Activated effector memory CD4-positive, alpha-beta T cell treated with Interleukin-2 at 50 U/mL for 16 hours (primary cell): ENCODE results near the gene COL5A2.

Experiments
- DNase-seq: peaks from one replicate; pipeline ENCODE4 v3.0.0-alpha.2; 2020

COL5A2 gene

DNA sequence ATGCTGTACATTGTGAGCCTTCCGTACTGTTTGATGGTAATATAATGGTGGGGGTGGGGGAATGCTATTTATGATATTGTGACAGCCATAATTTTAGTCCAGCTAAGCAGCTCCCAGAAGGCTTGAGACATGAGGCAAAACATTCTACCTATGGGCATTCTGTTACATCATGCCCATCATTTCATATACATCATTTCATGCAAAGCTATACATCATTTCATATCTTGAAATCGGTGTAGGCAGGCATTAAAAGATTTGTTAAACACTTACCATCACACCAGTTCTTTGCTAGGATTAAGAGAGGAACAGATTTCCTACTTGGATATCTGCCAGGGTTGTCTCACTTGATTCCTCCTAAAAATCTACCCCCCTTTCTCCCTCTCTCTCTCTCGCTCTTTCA, 84.5 kb downstream of the COL5A2 start:
- DNase-seq = no peak

GRCh38 chr2:189092936-189093335, 86.6 kb downstream of the COL5A2 start:
- no peak for DNase-seq

GRCh38 chr2:189091253-189091652, 88.3 kb downstream of the COL5A2 start:
- no peak for DNase-seq

GRCh38 chr2:189088591-189089205, 90.9 kb downstream of the COL5A2 start:
- DNase-seq = no peak

- no peak for DNase-seq
Measured at GRCh38 chr2:189086710-189087109, 92.9 kb downstream of the COL5A2 start.

- no peak for DNase-seq
Measured at GRCh38 chr2:189086250-189086649, 93.3 kb downstream of the COL5A2 start.

GRCh38 chr2:189083606-189084005, 96.0 kb downstream of the COL5A2 start:
- no peak for DNase-seq

DNA sequence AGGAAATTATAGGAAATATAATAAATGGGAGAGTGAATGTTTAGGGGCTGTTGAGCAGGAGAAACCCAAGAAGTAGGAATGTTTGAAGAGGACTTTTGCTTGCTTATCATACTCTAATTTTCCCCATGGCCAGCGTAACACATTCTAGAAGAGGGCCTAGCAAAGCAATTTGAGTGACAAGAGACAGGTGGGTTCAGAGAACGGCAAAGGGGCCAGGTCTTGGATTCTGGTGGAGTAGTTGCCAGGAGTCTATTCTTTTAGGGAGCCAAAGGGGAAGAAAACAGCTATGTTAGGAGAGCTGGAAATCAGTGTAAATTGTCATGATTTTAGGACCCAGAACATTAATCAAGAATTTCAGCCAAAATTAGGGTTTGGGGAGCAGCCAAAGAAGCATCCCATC, 96.5 kb downstream of the COL5A2 start:
- no peak for DNase-seq

DNA sequence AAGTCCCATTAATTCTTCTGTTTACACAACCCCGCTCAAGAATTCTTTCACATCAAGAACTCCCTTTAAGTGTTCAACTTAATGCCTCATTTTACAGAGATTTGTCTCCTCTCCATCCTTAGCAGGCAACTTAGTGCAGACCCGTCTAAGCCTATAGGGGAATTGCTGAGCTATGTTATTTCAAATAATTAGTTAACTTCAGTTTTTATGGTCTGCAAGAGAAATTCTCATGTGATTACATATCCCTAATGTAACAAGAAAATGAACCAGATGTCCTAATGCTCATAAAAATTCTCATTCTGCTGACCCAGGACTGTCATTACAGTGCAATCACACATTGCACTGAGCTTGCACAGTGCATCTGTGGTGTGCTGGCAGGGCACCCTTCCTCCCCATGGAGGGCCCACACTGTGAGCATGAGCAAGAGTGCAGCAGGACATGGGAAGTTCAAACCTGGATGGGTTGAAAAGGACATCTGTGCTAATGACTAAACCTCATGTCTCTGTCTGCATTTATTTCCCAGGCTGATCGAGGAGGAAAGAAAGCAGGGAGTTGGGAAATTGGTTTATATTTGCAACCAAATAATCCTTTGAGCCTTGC, 97.1 kb downstream of the COL5A2 start:
- no peak for DNase-seq

GRCh38 chr2:189076572-189076971, 103.0 kb downstream of the COL5A2 start:
- DNase-seq = no peak

DNA sequence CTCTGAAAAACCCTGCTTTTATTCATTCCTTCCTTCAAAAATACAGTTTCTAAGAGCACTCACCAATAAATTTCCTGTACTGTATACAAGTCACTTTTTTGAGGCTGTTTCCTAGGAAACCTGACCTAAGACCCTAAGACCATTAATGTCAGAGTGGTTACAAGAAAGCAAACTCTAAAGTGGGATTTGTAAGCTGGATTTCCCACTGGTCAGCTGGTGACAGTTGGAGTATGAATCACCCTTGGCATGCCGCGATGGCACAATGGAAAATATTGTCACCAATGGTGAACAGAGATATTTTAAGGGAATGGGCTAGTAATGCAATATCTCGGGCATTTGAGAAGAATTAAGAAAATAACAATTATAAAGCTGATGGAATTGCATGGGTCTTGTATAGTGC, 103.4 kb downstream of the COL5A2 start:
- no peak for DNase-seq

- DNase-seq = no peak
Measured at GRCh38 chr2:189074506-189074905, 105.1 kb downstream of the COL5A2 start.

DNA sequence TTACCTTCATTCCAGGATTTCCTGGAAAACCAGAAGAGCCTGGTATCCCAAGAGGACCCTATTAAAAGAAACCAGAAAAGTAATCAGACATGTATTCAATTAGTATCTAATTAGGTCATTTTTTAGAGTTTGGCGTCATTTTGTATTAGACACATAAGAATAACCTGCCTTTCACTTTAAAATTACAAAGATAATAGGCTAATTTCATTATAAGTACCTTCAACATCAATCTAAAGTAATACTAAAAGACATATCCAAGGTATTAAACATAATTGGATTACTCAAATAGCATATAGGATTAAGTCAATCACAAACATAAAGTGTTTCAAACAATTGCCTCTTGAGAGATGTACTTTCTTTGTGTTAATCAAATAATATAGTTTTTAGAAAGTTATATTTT, 107.5 kb downstream of the COL5A2 start:
- DNase-seq = no peak

- no peak for DNase-seq
Measured at GRCh38 chr2:189069855-189070619, 109.5 kb downstream of the COL5A2 start.

DNA sequence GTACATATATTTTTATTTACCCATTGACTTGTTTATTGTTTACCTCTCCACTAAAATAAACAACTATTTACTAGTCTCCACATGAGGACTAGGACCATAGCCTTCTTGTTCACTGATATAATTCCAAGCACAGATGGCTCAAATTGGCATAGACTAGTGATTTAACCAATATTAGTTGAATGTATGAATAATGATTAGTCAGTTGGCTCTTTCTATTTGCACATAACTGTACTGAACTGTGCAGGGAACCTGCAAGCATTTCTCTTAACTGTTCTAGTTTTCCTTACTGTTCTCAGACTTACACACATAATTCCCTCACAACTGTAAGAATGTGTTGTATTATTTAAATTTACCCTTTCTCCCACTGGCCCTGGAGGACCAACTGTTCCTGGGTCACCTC, 113.5 kb downstream of the COL5A2 start:
- no peak for DNase-seq

GRCh38 chr2:189060096-189060642, 119.4 kb downstream of the COL5A2 start:
- no peak for DNase-seq

DNA sequence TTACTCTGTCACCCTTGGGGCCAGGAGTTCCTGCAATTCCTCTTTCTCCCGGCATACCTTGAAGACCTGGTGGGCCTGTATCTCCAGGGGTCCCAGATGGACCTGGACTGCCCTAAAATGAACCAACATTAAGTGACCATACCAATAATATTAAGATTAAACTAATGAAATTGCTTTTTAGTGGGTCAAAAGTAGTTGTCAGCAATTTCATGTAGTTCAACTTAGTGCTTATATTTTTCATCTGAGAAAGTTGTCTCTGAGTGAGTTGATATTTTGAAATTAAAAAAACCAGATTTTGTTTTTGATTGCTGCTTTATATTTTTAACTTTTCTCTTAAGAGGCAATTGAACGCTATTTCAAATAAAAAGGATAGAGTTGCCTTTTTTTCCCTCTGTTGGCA, 122.2 kb downstream of the COL5A2 start:
- DNase-seq = no peak

DNA sequence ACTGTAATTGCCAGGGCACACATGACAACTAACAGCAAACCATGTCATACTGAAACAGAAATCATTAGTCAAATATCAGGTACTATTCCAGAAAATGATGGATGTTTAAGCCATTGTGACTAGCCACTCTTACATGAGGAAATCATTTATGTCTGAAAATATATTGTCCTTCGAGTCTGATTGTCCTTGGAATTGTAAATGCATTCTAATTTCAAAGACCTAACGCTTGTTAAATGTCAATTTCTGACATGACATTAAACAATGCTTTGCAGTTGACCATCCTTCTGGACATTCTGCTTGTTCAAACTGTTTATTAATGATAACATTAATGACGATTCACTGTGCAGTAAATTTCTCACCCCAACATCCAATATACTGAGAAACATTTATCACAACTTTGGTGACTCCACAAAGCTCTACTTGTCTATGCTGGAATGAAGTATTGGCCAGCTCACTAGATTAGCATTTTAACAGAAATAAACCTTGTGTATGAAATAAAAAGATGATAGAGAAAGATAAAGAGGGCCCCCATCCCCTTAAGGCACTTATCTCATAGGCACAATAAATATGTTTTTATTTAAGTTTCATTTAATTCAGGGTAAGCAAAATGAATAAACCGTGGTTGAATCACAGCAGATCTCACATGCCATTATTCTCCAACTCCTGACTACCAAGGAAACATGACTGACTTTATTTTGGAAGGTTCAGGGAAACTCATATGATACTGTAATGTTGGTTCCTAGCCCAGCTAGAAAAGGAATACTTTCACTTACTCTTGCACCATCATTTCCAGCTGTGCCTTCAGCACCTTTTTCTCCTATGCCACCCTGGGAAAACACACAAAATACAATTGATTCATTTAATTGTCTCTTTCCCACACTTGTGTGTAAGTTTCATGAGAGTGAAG, 123.1 kb downstream of the COL5A2 start:
- no peak for DNase-seq

- no peak for DNase-seq
Measured at GRCh38 chr2:189050165-189050712, 129.3 kb downstream of the COL5A2 start.

DNA sequence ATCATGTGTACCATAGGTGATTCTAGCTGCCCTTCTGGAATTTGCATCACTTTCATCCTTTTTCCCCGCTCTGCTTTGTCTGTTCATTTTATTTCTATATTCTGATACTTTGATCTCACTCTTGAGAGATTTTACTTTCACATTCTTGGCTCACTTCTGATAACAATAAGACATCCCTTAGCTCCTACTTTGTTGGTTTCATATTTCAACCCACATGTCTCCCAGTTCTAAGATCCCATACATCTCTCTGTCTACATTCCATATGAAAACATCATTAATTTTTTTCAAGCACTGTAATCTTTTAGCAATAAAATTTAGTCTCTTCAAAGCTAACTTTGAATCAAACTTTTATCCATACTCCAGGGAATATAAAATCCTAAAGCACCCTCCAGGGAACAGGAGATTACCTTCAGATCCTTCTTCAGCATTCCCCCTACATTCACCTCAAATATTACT, 129.8 kb downstream of the COL5A2 start:
- no peak for DNase-seq

GRCh38 chr2:189048189-189048588, 131.4 kb downstream of the COL5A2 start:
- no peak for DNase-seq

DNA sequence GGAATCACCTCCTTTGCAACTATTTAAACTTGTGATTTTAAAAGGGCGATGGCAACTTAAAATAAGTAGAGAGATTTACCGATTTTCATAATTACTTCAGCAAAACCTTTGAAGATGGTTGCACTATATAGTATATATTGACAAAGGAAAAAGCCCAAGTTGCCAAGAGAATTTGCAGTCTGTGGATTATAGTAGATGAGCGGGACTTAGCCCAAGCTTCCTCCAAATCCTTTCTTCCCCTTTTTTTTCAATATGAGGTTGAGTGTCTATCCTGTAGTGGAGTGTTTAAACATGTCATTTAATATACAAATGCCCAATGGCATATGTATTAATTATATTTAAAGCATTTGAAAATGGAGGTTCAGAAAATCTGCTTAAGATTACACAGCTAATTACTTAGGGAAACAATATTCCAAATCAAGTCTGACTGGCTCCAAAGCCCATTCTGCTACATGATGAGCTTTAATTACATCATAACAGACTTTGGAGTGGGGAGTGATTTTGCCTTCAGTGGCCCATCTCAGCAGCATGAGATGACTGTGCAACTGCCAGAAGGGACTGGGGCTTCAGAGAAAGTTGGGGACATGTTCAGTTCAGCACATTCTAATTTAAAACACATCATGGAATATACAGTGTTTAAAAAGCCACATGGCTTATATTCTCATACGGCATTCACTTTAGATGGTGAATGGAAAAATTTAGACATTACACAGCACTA, 132.2 kb downstream of the COL5A2 start:
- DNase-seq = no peak
